ENCODE results near the gene LCK. TPM values are rescaled to one million over a fixed set of nuclear protein-coding genes. Genes with fewer than 3 reads are reported as not detected.
A peak's percentile ranks its signal among the peaks of the same experiment; 100 is the strongest.

LCK gene
- total RNA-seq, 1 donor from 2014 or later: not detected

GRCh38 chr1:32221980-32222755 is 28.9 kb upstream of the LCK start, which contains the start of the genes EIF3I and TMEM234:
EIF3I (plus strand) TSS chr1:32222407; CDS start chr1:32222442, 35 bp downstream.
TMEM234 (minus strand) TSS chr1:32222353; CDS start chr1:32222322, 31 bp downstream.
- peaks cover 6% of the 10 kb centered on the region for H3K36me3 Mint-ChIP-seq (ENCODE audit: low read depth)
- H3K27me3 Mint-ChIP-seq (ENCODE audit: low read depth): no peaks in the 10 kb centered on the region
- TF ChIP-seq CTCF (conservative IDR thresholded peaks at IDR 0.05): no peak
- peak within 1 kb of the TSS; percentile 99 for H3K4me3 Mint-ChIP-seq
- DNase-seq (ENCODE audit: low read depth, low spot score): peak; percentile 80
- peak within 1 kb of the TSS; percentile 98 for H3K27ac Mint-ChIP-seq (ENCODE audit: unreplicated experiment)
- H3K9me3 Mint-ChIP-seq: no peaks in the 10 kb centered on the region
- peaks cover 37% of the 10 kb centered on the region for H3K4me1 Mint-ChIP-seq

- Mint-ChIP-seq H3K36me3 (ENCODE audit: low read depth) (peaks cover 19% of the 10 kb centered on the region), H3K27me3 (ENCODE audit: low read depth) (no peaks in the 10 kb centered on the region), H3K4me1 (peaks cover 37% of the 10 kb centered on the region), H3K4me3 (peak overlapping the region; percentile 99), H3K9me3 (no peaks in the 10 kb centered on the region), H3K27ac (ENCODE audit: unreplicated experiment) (no peak overlapping the region)
- TF ChIP-seq CTCF (conservative IDR thresholded peaks at IDR 0.05): no peak
- no peak for DNase-seq (ENCODE audit: low read depth, low spot score)
Measured at GRCh38 chr1:32223683-32224082, 27.4 kb upstream of the LCK start.

DNA sequence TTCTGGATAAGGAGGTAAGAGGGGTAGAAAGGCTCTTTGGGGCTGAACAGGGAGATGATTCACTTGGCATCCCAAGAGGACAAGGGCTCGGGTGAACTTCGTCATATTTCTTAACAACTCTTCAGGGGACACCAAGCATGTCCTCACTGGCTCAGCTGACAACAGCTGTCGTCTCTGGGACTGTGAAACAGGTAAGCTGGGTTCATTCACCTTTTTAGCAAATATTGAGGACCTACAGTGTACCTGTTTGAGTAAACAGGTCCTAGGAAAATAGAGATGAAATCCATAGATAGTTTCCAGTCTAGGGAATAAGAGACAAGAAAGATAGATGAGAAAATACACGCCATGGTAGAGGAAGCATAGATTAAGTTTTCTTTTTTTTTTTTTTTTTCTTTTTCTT is 26.8 kb upstream of the LCK start:
- no peak overlapping the region for H3K27ac Mint-ChIP-seq (ENCODE audit: unreplicated experiment)
- peaks cover 21% of the 10 kb centered on the region for H3K36me3 Mint-ChIP-seq (ENCODE audit: low read depth)
- peak overlapping the region; percentile 99 for H3K4me3 Mint-ChIP-seq
- H3K4me1 Mint-ChIP-seq: peaks cover 37% of the 10 kb centered on the region
- no peaks in the 10 kb centered on the region for H3K27me3 Mint-ChIP-seq (ENCODE audit: low read depth)
- no peak for DNase-seq (ENCODE audit: low read depth, low spot score)
- TF ChIP-seq CTCF (conservative IDR thresholded peaks at IDR 0.05): no peak
- no peaks in the 10 kb centered on the region for H3K9me3 Mint-ChIP-seq

DNA sequence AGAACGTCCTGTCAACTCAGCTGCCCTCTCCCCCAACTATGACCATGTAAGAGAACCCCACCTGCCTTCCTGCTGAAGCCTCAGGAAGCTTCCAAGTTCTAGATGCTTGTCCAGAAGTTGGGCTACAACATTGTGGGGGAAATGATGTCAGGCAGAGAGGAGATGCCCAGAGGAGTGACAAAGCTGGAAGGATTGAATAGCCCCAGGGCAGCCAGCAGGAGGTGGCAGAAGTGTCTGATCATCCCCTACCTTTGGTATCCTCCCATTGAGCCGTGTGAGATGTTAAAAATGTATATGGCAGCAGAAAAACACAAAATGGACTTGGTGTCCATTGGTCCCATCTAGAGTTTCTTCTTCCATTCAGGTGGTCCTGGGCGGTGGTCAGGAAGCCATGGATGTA is 22.3 kb upstream of the LCK start:
- Mint-ChIP-seq H3K4me3 (no peak overlapping the region), H3K9me3 (no peaks in the 10 kb centered on the region), H3K27me3 (ENCODE audit: low read depth) (no peaks in the 10 kb centered on the region), H3K4me1 (peaks cover 5% of the 10 kb centered on the region), H3K36me3 (ENCODE audit: low read depth) (peaks cover 21% of the 10 kb centered on the region), H3K27ac (ENCODE audit: unreplicated experiment) (no peak overlapping the region)
- DNase-seq (ENCODE audit: low read depth, low spot score): no peak
- no peak for TF ChIP-seq CTCF (conservative IDR thresholded peaks at IDR 0.05)

GRCh38 chr1:32231843-32232432 is 19.1 kb upstream of the LCK start:
- Mint-ChIP-seq H3K4me1 (no peaks in the 10 kb centered on the region), H3K4me3 (no peak overlapping the region), H3K27ac (ENCODE audit: unreplicated experiment) (no peak overlapping the region), H3K9me3 (no peaks in the 10 kb centered on the region), H3K36me3 (ENCODE audit: low read depth) (peaks cover 15% of the 10 kb centered on the region), H3K27me3 (ENCODE audit: low read depth) (no peaks in the 10 kb centered on the region)
- DNase-seq (ENCODE audit: low read depth, low spot score): no peak
- no peak for TF ChIP-seq CTCF (conservative IDR thresholded peaks at IDR 0.05)

Measured in neural crest cell (in vitro differentiated cells).